Measurements from ENCODE around the gene LRMDA. TPM values are rescaled to one million over a fixed set of nuclear protein-coding genes. Genes with fewer than 3 reads are reported as not detected.

Gene LRMDA
- total RNA-seq, 2 experiments from 2014 or later = not detected

GRCh38 chr10:75487755-75488125 lies 56.3 kb downstream of the LRMDA start:
- H3K27ac Mint-ChIP-seq = no peak overlapping the region
- H3K27me3 Mint-ChIP-seq = peaks cover 2% of the 10 kb centered on the region
- no peaks in the 10 kb centered on the region for H3K4me1 Mint-ChIP-seq
- POLR2A ChIA-PET = no interaction called here
- H3K9me3 Mint-ChIP-seq = no peaks in the 10 kb centered on the region
- no peaks in the 10 kb centered on the region for H3K36me3 Mint-ChIP-seq (ENCODE audit: low read depth)
- DNase-seq = no peak
- H3K4me3 Mint-ChIP-seq = no peak overlapping the region
- CTCF ChIA-PET = interaction anchor here (1.6 kb wide), 1 partner anchor 9 kb away, joined by 4 read pairs; no protein-coding TSS in a partner anchor

- Mint-ChIP-seq H3K9me3 (no peaks in the 10 kb centered on the region), H3K27me3 (peaks cover 2% of the 10 kb centered on the region), H3K27ac (no peak overlapping the region), H3K4me3 (no peak overlapping the region), H3K4me1 (no peaks in the 10 kb centered on the region), H3K36me3 (ENCODE audit: low read depth) (no peaks in the 10 kb centered on the region)
- CTCF ChIA-PET = no interaction called here
- POLR2A ChIA-PET = no interaction called here
- DNase-seq = no peak
These were observed 60.9 kb downstream of the LRMDA start for GRCh38 chr10:75492173-75492925.

GRCh38 chr10:75493464-75493863 lies 62.0 kb downstream of the LRMDA start:
- DNase-seq = no peak
- Mint-ChIP-seq H3K27ac (no peak overlapping the region), H3K4me1 (no peaks in the 10 kb centered on the region), H3K27me3 (peaks cover 2% of the 10 kb centered on the region), H3K36me3 (ENCODE audit: low read depth) (no peaks in the 10 kb centered on the region), H3K9me3 (no peaks in the 10 kb centered on the region), H3K4me3 (no peak overlapping the region)
- CTCF ChIA-PET = no interaction called here
- POLR2A ChIA-PET = no interaction called here

GRCh38 chr10:75495434-75496190 lies 64.2 kb downstream of the LRMDA start:
- ChIA-PET CTCF (no interaction called here), POLR2A (no interaction called here)
- H3K4me3 Mint-ChIP-seq = no peak overlapping the region
- DNase-seq = no peak
- no peaks in the 10 kb centered on the region for H3K4me1 Mint-ChIP-seq
- H3K9me3 Mint-ChIP-seq = no peaks in the 10 kb centered on the region
- peaks cover 2% of the 10 kb centered on the region for H3K27me3 Mint-ChIP-seq
- no peak overlapping the region for H3K27ac Mint-ChIP-seq
- H3K36me3 Mint-ChIP-seq (ENCODE audit: low read depth) = no peaks in the 10 kb centered on the region

GRCh38 chr10:75496191-75496567 lies 64.8 kb downstream of the LRMDA start:
- Mint-ChIP-seq H3K36me3 (ENCODE audit: low read depth) (no peaks in the 10 kb centered on the region), H3K27ac (no peak overlapping the region), H3K9me3 (no peaks in the 10 kb centered on the region), H3K4me3 (no peak overlapping the region), H3K4me1 (no peaks in the 10 kb centered on the region), H3K27me3 (peaks cover 2% of the 10 kb centered on the region)
- no peak for DNase-seq
- ChIA-PET POLR2A (no interaction called here), CTCF (interaction anchor here (0.6 kb wide), 1 partner anchor 273 kb away, joined by 3 read pairs; no protein-coding TSS in a partner anchor)

- POLR2A ChIA-PET = no interaction called here
- CTCF ChIA-PET = no interaction called here
- DNase-seq = no peak
- Mint-ChIP-seq H3K9me3 (no peaks in the 10 kb centered on the region), H3K27ac (no peak overlapping the region), H3K4me1 (no peaks in the 10 kb centered on the region), H3K36me3 (ENCODE audit: low read depth) (no peaks in the 10 kb centered on the region), H3K27me3 (no peaks in the 10 kb centered on the region), H3K4me3 (no peak overlapping the region)
These were observed 66.8 kb downstream of the LRMDA start for GRCh38 chr10:75497997-75498883.

GRCh38 chr10:75498884-75499350 lies 67.5 kb downstream of the LRMDA start:
- Mint-ChIP-seq H3K27ac (no peak overlapping the region), H3K27me3 (no peaks in the 10 kb centered on the region), H3K36me3 (ENCODE audit: low read depth) (no peaks in the 10 kb centered on the region), H3K9me3 (no peaks in the 10 kb centered on the region), H3K4me3 (no peak overlapping the region), H3K4me1 (no peaks in the 10 kb centered on the region)
- CTCF ChIA-PET = no interaction called here
- POLR2A ChIA-PET = no interaction called here
- DNase-seq = no peak

- Mint-ChIP-seq H3K27me3 (no peaks in the 10 kb centered on the region), H3K27ac (no peak overlapping the region), H3K9me3 (no peaks in the 10 kb centered on the region), H3K4me1 (no peaks in the 10 kb centered on the region), H3K4me3 (no peak overlapping the region), H3K36me3 (ENCODE audit: low read depth) (no peaks in the 10 kb centered on the region)
- ChIA-PET CTCF (no interaction called here), POLR2A (no interaction called here)
- DNase-seq = no peak
These were observed 68.2 kb downstream of the LRMDA start for GRCh38 chr10:75499556-75500160.

- POLR2A ChIA-PET = no interaction called here
- Mint-ChIP-seq H3K4me1 (no peaks in the 10 kb centered on the region), H3K36me3 (ENCODE audit: low read depth) (no peaks in the 10 kb centered on the region), H3K27ac (no peak overlapping the region), H3K27me3 (peaks cover 2% of the 10 kb centered on the region), H3K9me3 (no peaks in the 10 kb centered on the region), H3K4me3 (no peak overlapping the region)
- DNase-seq = no peak
- CTCF ChIA-PET = no interaction called here
These were observed 71.0 kb downstream of the LRMDA start for GRCh38 chr10:75502389-75502788.

- ChIA-PET POLR2A (no interaction called here), CTCF (no interaction called here)
These were observed 71.4 kb downstream of the LRMDA start for GRCh38 chr10:75502838-75503237.

GRCh38 chr10:75505293-75505692 lies 73.9 kb downstream of the LRMDA start:
- DNase-seq = no peak
- POLR2A ChIA-PET = no interaction called here
- CTCF ChIA-PET = no interaction called here
- peaks cover 2% of the 10 kb centered on the region for H3K27me3 Mint-ChIP-seq
- H3K4me1 Mint-ChIP-seq = no peaks in the 10 kb centered on the region
- H3K36me3 Mint-ChIP-seq (ENCODE audit: low read depth) = no peaks in the 10 kb centered on the region
- no peak overlapping the region for H3K27ac Mint-ChIP-seq
- no peak overlapping the region for H3K4me3 Mint-ChIP-seq
- no peaks in the 10 kb centered on the region for H3K9me3 Mint-ChIP-seq

More at GRCh38 chr10:75502838-75503237, 71.4 kb downstream of the LRMDA start:
- Mint-ChIP-seq H3K4me3 (no peak overlapping the region), H3K27me3 (peaks cover 2% of the 10 kb centered on the region), H3K4me1 (no peaks in the 10 kb centered on the region), H3K27ac (no peak overlapping the region), H3K9me3 (no peaks in the 10 kb centered on the region), H3K36me3 (ENCODE audit: low read depth) (no peaks in the 10 kb centered on the region)
- no peak for DNase-seq

GRCh38 chr10:75505840-75506506 lies 74.5 kb downstream of the LRMDA start:
- Mint-ChIP-seq H3K36me3 (ENCODE audit: low read depth) (no peaks in the 10 kb centered on the region), H3K27me3 (peaks cover 2% of the 10 kb centered on the region), H3K27ac (no peak overlapping the region), H3K4me3 (no peak overlapping the region), H3K4me1 (no peaks in the 10 kb centered on the region), H3K9me3 (no peaks in the 10 kb centered on the region)
- POLR2A ChIA-PET = no interaction called here
- CTCF ChIA-PET = no interaction called here
- no peak for DNase-seq

All from activated CD4-positive, alpha-beta T cell treated with anti-CD3 and anti-CD28 coated beads, Interleukin-2, amount 10 ng/mL, durations not matched to agents 7 days and 5 days (primary cell).